ENCODE results near the gene RYR1.

Gene RYR1

DNA sequence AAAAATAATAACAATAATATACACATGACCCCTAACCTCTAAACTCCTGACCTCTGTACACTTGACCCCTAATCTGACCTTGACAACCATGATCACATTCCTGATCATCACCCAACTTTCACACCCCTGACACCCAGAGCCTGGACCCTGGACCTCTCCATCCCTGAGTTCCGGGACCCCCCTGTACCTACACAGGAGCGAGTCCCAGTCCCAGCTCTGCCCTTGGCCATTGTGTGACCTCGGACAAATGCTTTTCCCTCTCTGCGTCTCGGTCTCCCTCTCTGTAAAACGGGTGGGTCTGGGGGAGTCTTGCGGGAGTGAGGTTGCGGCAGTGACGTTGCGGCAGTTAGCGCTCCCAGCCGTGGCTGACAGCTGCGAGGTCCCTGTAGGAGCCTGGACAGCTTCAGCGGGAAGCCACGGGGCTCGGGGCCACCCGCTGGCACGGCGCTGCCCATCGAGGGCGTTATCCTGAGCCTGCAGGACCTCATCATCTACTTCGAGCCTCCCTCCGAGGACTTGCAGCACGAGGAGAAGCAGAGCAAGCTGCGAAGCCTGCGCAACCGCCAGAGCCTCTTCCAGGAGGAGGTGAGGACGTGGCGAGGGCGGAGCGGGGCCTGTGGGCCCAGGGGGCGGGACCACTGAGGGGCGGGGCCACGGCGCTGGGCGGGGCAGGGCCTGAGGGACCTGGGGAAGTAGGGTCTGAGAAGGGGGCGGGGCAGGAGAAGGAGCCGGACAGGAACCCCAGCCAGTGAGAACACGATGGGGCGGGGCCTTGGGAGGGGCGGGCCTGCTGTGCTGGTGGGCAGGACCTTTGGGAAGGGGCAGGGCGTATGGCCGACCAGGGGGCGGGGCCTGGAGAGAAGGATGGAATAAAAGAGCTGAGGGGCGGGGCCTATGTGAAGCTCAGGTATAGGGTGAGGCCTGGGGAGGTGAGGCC lies 19.2 kb downstream of the RYR1 start:
- H3K4me3 ChIP-seq (ENCODE audit: low read depth in 1 of 2, low read length in 2 of 2): no peak overlapping the region
- ATAC-seq (ENCODE audit: insufficient read depth, low read depth): no peak
- H3K79me2 ChIP-seq (ENCODE audit: insufficient read depth, low read length): no peaks in the 10 kb centered on the region
- H3K9ac ChIP-seq (ENCODE audit: low read depth, low read length): no peak overlapping the region
- H3K4me2 ChIP-seq (ENCODE audit: insufficient read depth, low read length): no peak overlapping the region
- TF ChIP-seq EZH2 (IDR thresholded peaks at IDR 0.05; ENCODE audit: borderline replicate concordance, low read depth, low read length, severe bottlenecking): no peak
- TF ChIP-seq, protein P1, sequence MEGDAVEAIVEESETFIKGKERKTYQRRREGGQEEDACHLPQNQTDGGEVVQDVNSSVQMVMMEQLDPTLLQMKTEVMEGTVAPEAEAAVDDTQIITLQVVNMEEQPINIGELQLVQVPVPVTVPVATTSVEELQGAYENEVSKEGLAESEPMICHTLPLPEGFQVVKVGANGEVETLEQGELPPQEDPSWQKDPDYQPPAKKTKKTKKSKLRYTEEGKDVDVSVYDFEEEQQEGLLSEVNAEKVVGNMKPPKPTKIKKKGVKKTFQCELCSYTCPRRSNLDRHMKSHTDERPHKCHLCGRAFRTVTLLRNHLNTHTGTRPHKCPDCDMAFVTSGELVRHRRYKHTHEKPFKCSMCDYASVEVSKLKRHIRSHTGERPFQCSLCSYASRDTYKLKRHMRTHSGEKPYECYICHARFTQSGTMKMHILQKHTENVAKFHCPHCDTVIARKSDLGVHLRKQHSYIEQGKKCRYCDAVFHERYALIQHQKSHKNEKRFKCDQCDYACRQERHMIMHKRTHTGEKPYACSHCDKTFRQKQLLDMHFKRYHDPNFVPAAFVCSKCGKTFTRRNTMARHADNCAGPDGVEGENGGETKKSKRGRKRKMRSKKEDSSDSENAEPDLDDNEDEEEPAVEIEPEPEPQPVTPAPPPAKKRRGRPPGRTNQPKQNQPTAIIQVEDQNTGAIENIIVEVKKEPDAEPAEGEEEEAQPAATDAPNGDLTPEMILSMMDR (IDR thresholded peaks at IDR 0.05; ENCODE audit: borderline replicate concordance, extremely low read depth, low read length, poor library complexity, severe bottlenecking): no peak
- no peaks in the 10 kb centered on the region for H3K36me3 ChIP-seq (ENCODE audit: insufficient read depth, low read length)
- no peaks in the 10 kb centered on the region for H3K9me3 ChIP-seq (ENCODE audit: insufficient read depth, low read length, severe bottlenecking)
- no peaks in the 10 kb centered on the region for H3K27me3 ChIP-seq (ENCODE audit: insufficient read depth, low read length, poor library complexity)
- 0 out of 2 replicates have a peak, but pooled peaks cover 5% of the 10 kb centered on the region for H4K20me1 ChIP-seq (ENCODE audit: insufficient read depth, low read length)
- peak; percentile 22 for DNase-seq
- no peak overlapping the region for H3K27ac ChIP-seq (ENCODE audit: low read length)
- H2AFZ ChIP-seq (ENCODE audit: low read depth, low read length): no peak overlapping the region
- H3K4me1 ChIP-seq (ENCODE audit: insufficient read depth, low read length): no peaks in the 10 kb centered on the region

DNA sequence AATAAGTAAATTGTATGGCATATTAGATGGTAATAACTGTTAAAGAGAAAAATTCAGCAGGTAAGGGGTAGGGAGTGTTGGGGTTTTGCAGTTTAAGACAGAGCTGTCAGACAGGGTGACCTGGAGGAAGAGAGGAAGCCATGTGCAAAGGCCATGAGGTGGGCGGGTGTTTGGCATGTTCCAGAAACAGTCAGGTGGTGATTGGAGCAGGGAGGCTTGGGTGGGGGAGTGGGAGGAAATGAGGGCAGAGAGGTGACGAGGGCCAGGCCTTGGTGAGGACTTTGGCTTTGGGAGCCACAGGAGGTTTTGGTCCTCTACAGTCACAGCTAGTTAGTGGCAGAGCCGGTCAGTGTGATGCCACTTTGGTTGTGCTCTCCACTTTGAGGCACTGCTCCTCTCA lies 20.1 kb downstream of the RYR1 start:
- Histone ChIP-seq H3K9ac (ENCODE audit: low read depth, low read length) (no peak overlapping the region), H3K27me3 (ENCODE audit: insufficient read depth, low read length, poor library complexity) (no peaks in the 10 kb centered on the region), H3K4me1 (ENCODE audit: insufficient read depth, low read length) (no peaks in the 10 kb centered on the region), H3K9me3 (ENCODE audit: insufficient read depth, low read length, severe bottlenecking) (no peaks in the 10 kb centered on the region), H3K4me3 (ENCODE audit: low read depth in 1 of 2, low read length in 2 of 2) (no peak overlapping the region), H3K27ac (ENCODE audit: low read length) (no peak overlapping the region), H4K20me1 (ENCODE audit: insufficient read depth, low read length) (0 out of 2 replicates have a peak, but pooled peaks cover 5% of the 10 kb centered on the region), H3K36me3 (ENCODE audit: insufficient read depth, low read length) (no peaks in the 10 kb centered on the region), H2AFZ (ENCODE audit: low read depth, low read length) (no peak overlapping the region), H3K4me2 (ENCODE audit: insufficient read depth, low read length) (no peak overlapping the region), H3K79me2 (ENCODE audit: insufficient read depth, low read length) (no peaks in the 10 kb centered on the region)
- TF ChIP-seq, protein P1 (IDR thresholded peaks at IDR 0.05; ENCODE audit: borderline replicate concordance, extremely low read depth, low read length, poor library complexity, severe bottlenecking): no peak
- TF ChIP-seq EZH2 (IDR thresholded peaks at IDR 0.05; ENCODE audit: borderline replicate concordance, low read depth, low read length, severe bottlenecking): no peak
- no peak for ATAC-seq (ENCODE audit: insufficient read depth, low read depth)
- no peak for DNase-seq

DNA sequence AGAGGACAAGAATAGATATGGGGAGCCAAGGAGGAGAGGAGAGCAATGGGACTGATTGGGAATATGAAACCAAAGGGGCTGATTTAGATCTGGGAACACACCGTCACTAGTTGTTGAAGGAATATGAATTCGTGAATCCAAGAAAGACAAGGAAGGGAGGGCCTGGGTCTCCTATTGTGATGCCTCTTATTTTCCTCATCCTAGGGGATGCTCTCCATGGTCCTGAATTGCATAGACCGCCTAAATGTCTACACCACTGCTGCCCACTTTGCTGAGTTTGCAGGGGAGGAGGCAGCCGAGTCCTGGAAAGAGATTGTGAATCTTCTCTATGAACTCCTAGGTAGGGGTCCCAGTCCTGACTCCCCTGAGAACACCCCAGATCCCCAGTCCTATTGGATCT lies 21.5 kb downstream of the RYR1 start:
- Histone ChIP-seq H3K79me2 (ENCODE audit: insufficient read depth, low read length) (no peaks in the 10 kb centered on the region), H3K4me1 (ENCODE audit: insufficient read depth, low read length) (no peaks in the 10 kb centered on the region), H3K36me3 (ENCODE audit: insufficient read depth, low read length) (no peaks in the 10 kb centered on the region), H3K9ac (ENCODE audit: low read depth, low read length) (no peak overlapping the region), H3K27ac (ENCODE audit: low read length) (no peak overlapping the region), H3K4me3 (ENCODE audit: low read depth in 1 of 2, low read length in 2 of 2) (no peak overlapping the region), H2AFZ (ENCODE audit: low read depth, low read length) (no peak overlapping the region), H3K9me3 (ENCODE audit: insufficient read depth, low read length, severe bottlenecking) (no peaks in the 10 kb centered on the region), H3K4me2 (ENCODE audit: insufficient read depth, low read length) (no peak overlapping the region), H4K20me1 (ENCODE audit: insufficient read depth, low read length) (0 out of 2 replicates have a peak, but pooled peaks cover 1% of the 10 kb centered on the region), H3K27me3 (ENCODE audit: insufficient read depth, low read length, poor library complexity) (no peaks in the 10 kb centered on the region)
- DNase-seq (peak; percentile 50), ATAC-seq (ENCODE audit: insufficient read depth, low read depth) (peak; percentile 76; the same call in 2 of the 3 replicates)
- TF ChIP-seq, protein P1 (IDR thresholded peaks at IDR 0.05; ENCODE audit: borderline replicate concordance, extremely low read depth, low read length, poor library complexity, severe bottlenecking): no peak
- no peak for TF ChIP-seq EZH2 (IDR thresholded peaks at IDR 0.05; ENCODE audit: borderline replicate concordance, low read depth, low read length, severe bottlenecking)

All from DND-41 (cell line).